GM23338 (cell line): Measurements from ENCODE around the gene MYOCD. TPM values are rescaled to one million over a fixed set of nuclear protein-coding genes. Genes with fewer than 3 reads are reported as not detected.

Source experiments
- ATAC-seq: fragments of 200-7000 bp; cut with Tn5 transposase; 3 replicates; pipeline ENCODE4 v1.9.1; 2020
- DNase-seq: peaks from one replicate; pipeline ENCODE4 v3.0.0-alpha.2; 2015; ENCODE audit warnings: low spot score
- H2AFZ ChIP-seq: fragments of 200-600 bp; sonication (generic); 2 replicates; pipeline ENCODE4 v1.8.0; 2016; ENCODE audit warnings: antibody characterized with exemption, mild to moderate bottlenecking, moderate library complexity
- H3F3A ChIP-seq: fragments of 200-600 bp; sonication (generic); replicated peaks from 2 replicates; pipeline ENCODE4 v1.8.0; 2017; ENCODE audit warnings: antibody characterized with exemption, mixed run types, low read depth
- H3K27ac ChIP-seq: fragments of 200-600 bp; sonication (generic); 2 replicates; pipeline ENCODE4 v1.6.1; 2016; ENCODE audit warnings: low read depth
- H3K27me3 ChIP-seq: fragments of 200-600 bp; sonication (generic); 2 replicates; pipeline ENCODE4 v1.8.0; 2016; ENCODE audit warnings: mild to moderate bottlenecking, mixed run types, moderate library complexity; ENCODE audit not compliant: insufficient read depth
- H3K36me3 ChIP-seq: fragments of 200-600 bp; sonication (generic); 2 replicates; pipeline ENCODE4 v1.8.0; 2016; ENCODE audit warnings: mild to moderate bottlenecking; ENCODE audit not compliant: insufficient read depth
- H3K4me1 ChIP-seq: fragments of 200-600 bp; sonication (generic); 2 replicates; pipeline ENCODE4 v1.8.0; 2016; ENCODE audit warnings: mild to moderate bottlenecking, moderate library complexity; ENCODE audit not compliant: insufficient read depth
- H3K4me2 ChIP-seq: fragments of 200-600 bp; sonication (generic); 2 replicates; pipeline ENCODE4 v1.7.1; 2017; ENCODE audit warnings: mixed run types
- H3K4me3 ChIP-seq: fragments of 200-600 bp; sonication (generic); 2 replicates; pipeline ENCODE4 v1.6.1; 2016; ENCODE audit warnings: mixed run types
- H3K79me2 ChIP-seq: fragments of 200-600 bp; sonication (generic); replicated peaks from 2 replicates; pipeline ENCODE4 v1.8.0; 2017; ENCODE audit warnings: mild to moderate bottlenecking; ENCODE audit not compliant: insufficient read depth
- H3K9me2 ChIP-seq: fragments of 200-600 bp; sonication (generic); 2 replicates; pipeline ENCODE4 v1.8.0; 2017; ENCODE audit not compliant: insufficient read depth
- H4K20me1 ChIP-seq: fragments of 200-600 bp; sonication (generic); replicated peaks from 2 replicates; pipeline ENCODE4 v1.8.0; 2017; ENCODE audit warnings: mild to moderate bottlenecking; ENCODE audit not compliant: insufficient read depth
- H3K27ac Mint-ChIP-seq: 2 replicates; pipeline ENCODE4 v1.8.0; 2020; ENCODE audit warnings: inconsistent platforms, mild to moderate bottlenecking, moderate library complexity, mixed read lengths
- H3K27me3 Mint-ChIP-seq: 3 replicates; pipeline ENCODE4 v1.8.0; 2022; ENCODE audit warnings: low read depth, mild to moderate bottlenecking, moderate library complexity, mixed read lengths, inconsistent platforms; ENCODE audit not compliant: insufficient read depth, poor library complexity
- H3K36me3 Mint-ChIP-seq: 3 replicates; pipeline ENCODE4 v1.8.0; 2021; ENCODE audit warnings: low read depth, mild to moderate bottlenecking, inconsistent platforms, moderate library complexity, mixed read lengths
- H3K4me1 Mint-ChIP-seq: 3 replicates; pipeline ENCODE4 v1.8.0; 2020; ENCODE audit warnings: mild to moderate bottlenecking, inconsistent platforms, mixed read lengths
- H3K4me3 Mint-ChIP-seq: 3 replicates; pipeline ENCODE4 v1.8.0; 2021; ENCODE audit warnings: moderate library complexity, mild to moderate bottlenecking, inconsistent platforms, mixed read lengths
- H3K9me3 Mint-ChIP-seq: 3 replicates; pipeline ENCODE4 v1.8.0; 2020; ENCODE audit warnings: moderate library complexity, mild to moderate bottlenecking, inconsistent platforms, mixed read lengths
- CREB1 ChIP-seq: fragments of 250-450 bp; sonication (Bioruptor Pico); IDR thresholded peaks from 2 replicates; pipeline ENCODE4 v1.5.0; 2020; ENCODE audit warnings: low read depth, mild to moderate bottlenecking, moderate library complexity
- EZH2phosphoT487 ChIP-seq: fragments of 200-600 bp; sonication (generic); IDR thresholded peaks from one replicate; pipeline ENCODE4 v1.8.1; 2018; ENCODE audit warnings: antibody characterized with exemption; ENCODE audit not compliant: unreplicated experiment
- JUNB ChIP-seq: IDR thresholded peaks from one replicate; pipeline ENCODE4 v1.6.1; 2016; ENCODE audit warnings: antibody characterized with exemption; ENCODE audit not compliant: unreplicated experiment
- REST ChIP-seq: IDR thresholded peaks from one replicate; pipeline ENCODE4 v1.6.1; 2018; ENCODE audit warnings: antibody characterized with exemption; ENCODE audit not compliant: unreplicated experiment
- ZNF114 ChIP-seq: fragments of 250-450 bp; sonication (Bioruptor Pico); IDR thresholded peaks from 2 replicates; pipeline ENCODE4 v1.5.0; 2020; ENCODE audit warnings: mild to moderate bottlenecking, moderate library complexity
- ZNF331 ChIP-seq: fragments of 250-450 bp; sonication (Bioruptor Pico); IDR thresholded peaks from 2 replicates; pipeline ENCODE4 v1.5.0; 2020; ENCODE audit warnings: low read depth, mild to moderate bottlenecking, moderate library complexity
- ZNF462 ChIP-seq: fragments of 250-450 bp; sonication (Bioruptor Pico); IDR thresholded peaks from 2 replicates; pipeline ENCODE4 v1.5.0; 2020; ENCODE audit warnings: mild to moderate bottlenecking, moderate library complexity
- polyA plus RNA-seq: library from polyadenylated mRNA; unstranded; fragments of >200 nt; fragmentation: Nextera tagmentation; extraction: Ambion mirVana; gene quantifications from 2 replicates; pipeline ENCODE4 v1.2.1, GENCODE V29; 2016
- total RNA-seq: library from RNA; depleted of rRNA; stranded (reverse); fragments of >200 nt; shearing (Covaris generic); gene quantifications from 2 replicates; pipeline ENCODE4 v1.2.3, GENCODE V29; 2014

MYOCD gene
- total and polyA plus RNA-seq, 2 experiments from 2014 or later = 0.80 to 2.4 TPM

GRCh38 chr17:12722282-12722681 lies 56.6 kb downstream of the MYOCD start (continued):
- TF ChIP-seq ZNF462 (CRISPR knock-in tag) = no peak
- TF ChIP-seq ZNF114 (CRISPR knock-in tag) = no peak
- no peak for TF ChIP-seq JUNB
- TF ChIP-seq CREB1 (CRISPR knock-in tag) = no peak
- no peak for TF ChIP-seq REST
- TF ChIP-seq ZNF331 (CRISPR knock-in tag) = no peak

GRCh38 chr17:12726131-12726530 lies 60.4 kb downstream of the MYOCD start:
- ATAC-seq = no peak
- TF ChIP-seq CREB1 (CRISPR knock-in tag) (no peak), EZH2phosphoT487 (no peak), ZNF331 (CRISPR knock-in tag) (no peak), ZNF114 (CRISPR knock-in tag) (no peak)

More at GRCh38 chr17:12726131-12726530, 60.4 kb downstream of the MYOCD start:
- Histone ChIP-seq H3K79me2 (no peaks in the 10 kb centered on the region), H3F3A (no peaks in the 10 kb centered on the region), H3K4me2 (no peak overlapping the region), H3K4me1 (peaks cover 5% of the 10 kb centered on the region; the same call in 1 of the 2 replicates), H3K27ac (no peak overlapping the region), H3K36me3 (no peaks in the 10 kb centered on the region), H3K4me3 (no peak overlapping the region), H3K9me2 (no peaks in the 10 kb centered on the region), H4K20me1 (no peaks in the 10 kb centered on the region), H3K27me3 (no peaks in the 10 kb centered on the region), H2AFZ (no peak overlapping the region)
- Mint-ChIP-seq H3K27ac (no peak overlapping the region), H3K4me1 (peaks cover 7% of the 10 kb centered on the region; the same call in 2 of the 3 replicates), H3K9me3 (no peaks in the 10 kb centered on the region; the same call in 2 of the 3 replicates), H3K4me3 (no peak overlapping the region), H3K36me3 (no peaks in the 10 kb centered on the region), H3K27me3 (no peaks in the 10 kb centered on the region)
- no peak for DNase-seq
